Upper lobe of right lung (tissue), 1 donor: ENCODE measurements around the gene RNF217. TPM values are rescaled to one million over a fixed set of nuclear protein-coding genes. Genes with fewer than 3 reads are reported as not detected.

Experiments
- ATAC-seq: fragments of 200-7000 bp; cut with Tn5 transposase; one replicate; pipeline ENCODE4 v1.9.1; 2020; ENCODE audit warnings: mild to moderate bottlenecking, moderate library complexity
- DNase-seq: peaks from one replicate; pipeline ENCODE4 v3.0.0-alpha.2; 2020
- H3K27ac ChIP-seq: fragments of 200-600 bp; one replicate; pipeline ENCODE4 v1.8.0; 2022
- H3K27me3 ChIP-seq: fragments of 200-600 bp; one replicate; pipeline ENCODE4 v1.8.0; 2022; ENCODE audit warnings: mild to moderate bottlenecking
- H3K36me3 ChIP-seq: fragments of 200-600 bp; one replicate; pipeline ENCODE4 v1.8.0; 2022
- H3K4me1 ChIP-seq: fragments of 200-600 bp; one replicate; pipeline ENCODE4 v1.8.0; 2022
- H3K4me3 ChIP-seq: fragments of 200-600 bp; one replicate; pipeline ENCODE4 v1.8.0; 2022; ENCODE audit warnings: mild to moderate bottlenecking
- H3K9me3 ChIP-seq: fragments of 200-600 bp; one replicate; pipeline ENCODE4 v1.8.0; 2022
- intact Hi-C: fragments of 100-400 bp; cut with DNase I; formaldehyde crosslinking; loops from one replicate; pipeline ENCODE4 v1.11.0; 2022
- total RNA-seq: library from RNA; stranded (reverse); fragmentation: NEBNext Ultra II Directional; extraction: Animal tissue kit (Norgen Biotek cat#: 25700); gene quantifications from one replicate; pipeline ENCODE4 v1.2.1, GENCODE V29; 2021
- TF ChIP-seq, protein P1 (sequence below): fragments of 200-600 bp; IDR thresholded peaks from one replicate; pipeline ENCODE4 v1.8.0; 2022; ENCODE audit warnings: antibody characterized with exemption
- donor health status: DM: no; HTN: yes; CAD: no; lungs with severe emphysema.

RNF217 gene
- total RNA-seq, 1 donor from 2014 or later, result 29.2 TPM

- intact Hi-C loops, result no loop called here
Measured at GRCh38 chr6:125098253-125098652, 136.0 kb downstream of the RNF217 start.

DNA sequence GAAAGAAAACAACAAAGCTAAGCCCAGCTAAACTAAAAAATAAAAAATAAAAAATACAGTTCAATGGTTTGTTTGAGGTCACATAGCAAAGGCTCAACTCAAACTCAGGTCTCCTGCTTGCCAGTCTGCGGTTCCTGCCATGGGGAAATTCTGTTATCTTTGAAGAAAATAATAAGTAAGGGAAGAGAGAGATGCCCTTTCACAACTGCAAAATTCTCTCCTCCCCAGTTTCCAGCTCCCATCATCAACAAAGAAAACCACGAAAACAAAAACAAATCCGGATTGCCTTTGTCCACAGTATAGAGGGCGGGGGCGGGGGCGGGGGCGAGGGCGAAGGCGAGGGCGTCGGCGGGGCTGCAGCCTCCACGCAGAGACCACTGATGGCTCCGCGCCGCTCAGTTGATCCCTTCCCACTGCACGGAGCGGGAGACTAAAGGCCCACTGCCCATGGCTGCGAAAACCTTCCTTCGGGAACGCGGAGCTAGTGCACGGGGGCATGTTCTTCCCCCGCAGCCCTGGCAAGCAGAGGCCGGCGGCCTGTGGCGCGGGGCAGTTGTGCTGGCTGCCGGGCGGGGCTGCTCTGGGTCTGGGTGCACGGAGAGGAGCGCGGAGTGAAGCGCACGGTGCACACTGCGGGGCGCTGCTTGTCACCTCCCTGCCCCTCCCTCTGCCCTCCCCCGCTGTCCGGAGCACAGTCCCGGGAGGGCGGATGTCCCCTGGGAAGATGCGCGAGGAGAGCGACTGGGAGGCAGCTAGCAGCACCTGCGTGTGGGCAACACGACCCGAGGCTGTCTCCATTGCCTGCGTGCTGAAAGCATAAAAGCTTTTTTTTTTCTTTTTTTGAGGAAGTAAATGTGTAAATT is 137.2 kb downstream of the RNF217 start:
- intact Hi-C loops, result no loop called here
- peak; percentile 82 for DNase-seq
- H3K9me3 ChIP-seq, result no peaks in the 10 kb centered on the region
- no peaks in the 10 kb centered on the region for H3K36me3 ChIP-seq
- no peak overlapping the region for H3K27ac ChIP-seq
- no peaks in the 10 kb centered on the region for H3K27me3 ChIP-seq
- peak; percentile 94 for ATAC-seq
- TF ChIP-seq, protein P1, sequence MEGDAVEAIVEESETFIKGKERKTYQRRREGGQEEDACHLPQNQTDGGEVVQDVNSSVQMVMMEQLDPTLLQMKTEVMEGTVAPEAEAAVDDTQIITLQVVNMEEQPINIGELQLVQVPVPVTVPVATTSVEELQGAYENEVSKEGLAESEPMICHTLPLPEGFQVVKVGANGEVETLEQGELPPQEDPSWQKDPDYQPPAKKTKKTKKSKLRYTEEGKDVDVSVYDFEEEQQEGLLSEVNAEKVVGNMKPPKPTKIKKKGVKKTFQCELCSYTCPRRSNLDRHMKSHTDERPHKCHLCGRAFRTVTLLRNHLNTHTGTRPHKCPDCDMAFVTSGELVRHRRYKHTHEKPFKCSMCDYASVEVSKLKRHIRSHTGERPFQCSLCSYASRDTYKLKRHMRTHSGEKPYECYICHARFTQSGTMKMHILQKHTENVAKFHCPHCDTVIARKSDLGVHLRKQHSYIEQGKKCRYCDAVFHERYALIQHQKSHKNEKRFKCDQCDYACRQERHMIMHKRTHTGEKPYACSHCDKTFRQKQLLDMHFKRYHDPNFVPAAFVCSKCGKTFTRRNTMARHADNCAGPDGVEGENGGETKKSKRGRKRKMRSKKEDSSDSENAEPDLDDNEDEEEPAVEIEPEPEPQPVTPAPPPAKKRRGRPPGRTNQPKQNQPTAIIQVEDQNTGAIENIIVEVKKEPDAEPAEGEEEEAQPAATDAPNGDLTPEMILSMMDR, result peak; percentile 11
- peak overlapping the region; percentile 54 for H3K4me3 ChIP-seq
- no peaks in the 10 kb centered on the region for H3K4me1 ChIP-seq

More at GRCh38 chr6:125098253-125098652, 136.0 kb downstream of the RNF217 start:
- Histone ChIP-seq H3K9me3 (no peaks in the 10 kb centered on the region), H3K4me3 (no peak overlapping the region), H3K36me3 (no peaks in the 10 kb centered on the region), H3K4me1 (no peaks in the 10 kb centered on the region), H3K27me3 (no peaks in the 10 kb centered on the region), H3K27ac (no peak overlapping the region)
- DNase-seq (no peak), ATAC-seq (no peak)
- TF ChIP-seq, protein P1, result no peak

- Histone ChIP-seq H3K4me3 (peak overlapping the region; percentile 54), H3K9me3 (no peaks in the 10 kb centered on the region), H3K27ac (no peak overlapping the region), H3K36me3 (no peaks in the 10 kb centered on the region), H3K4me1 (no peaks in the 10 kb centered on the region), H3K27me3 (no peaks in the 10 kb centered on the region)
- intact Hi-C loops, result no loop called here
- TF ChIP-seq, protein P1, result no peak
- no peak for DNase-seq
- no peak for ATAC-seq
Measured at GRCh38 chr6:125100074-125100652, 137.9 kb downstream of the RNF217 start.

DNA sequence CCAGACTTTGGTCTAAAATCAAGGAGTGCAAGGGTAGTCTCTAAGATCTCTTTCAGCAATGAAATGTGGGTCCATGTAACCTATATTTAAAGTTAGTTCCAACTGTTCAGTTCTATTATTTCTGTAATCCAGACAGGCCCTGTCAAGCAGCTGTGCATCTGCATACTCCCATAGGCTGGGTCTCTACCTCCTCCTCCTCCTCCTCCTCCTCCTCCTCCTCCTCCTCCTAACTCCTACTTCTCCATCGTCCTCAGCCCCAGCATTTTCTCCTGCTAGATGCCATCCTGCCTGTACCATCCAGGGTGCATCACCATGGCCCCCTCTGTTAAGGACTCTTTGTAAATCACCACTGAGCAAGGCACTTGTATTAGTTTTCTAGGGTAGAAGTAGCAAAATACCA is 138.9 kb downstream of the RNF217 start:
- Histone ChIP-seq H3K36me3 (no peaks in the 10 kb centered on the region), H3K27ac (no peak overlapping the region), H3K4me1 (no peaks in the 10 kb centered on the region), H3K4me3 (no peak overlapping the region), H3K27me3 (no peaks in the 10 kb centered on the region), H3K9me3 (no peaks in the 10 kb centered on the region)
- no peak for ATAC-seq
- TF ChIP-seq, protein P1, result no peak
- no peak for DNase-seq
- intact Hi-C loops, result no loop called here

- Histone ChIP-seq H3K4me1 (no peaks in the 10 kb centered on the region), H3K27ac (peak overlapping the region; percentile 17), H3K36me3 (no peaks in the 10 kb centered on the region), H3K9me3 (no peaks in the 10 kb centered on the region), H3K4me3 (no peak overlapping the region), H3K27me3 (no peaks in the 10 kb centered on the region)
- TF ChIP-seq, protein P1, result no peak
- intact Hi-C loops, result no loop called here
- no peak for ATAC-seq
- no peak for DNase-seq
Measured at GRCh38 chr6:125101631-125102030, 139.4 kb downstream of the RNF217 start.
